T-helper 22 cell (primary cell): ENCODE measurements around the gene MON1B.
"Not testable (repeated sequence)": the region's sequence is repeated elsewhere in the genome, so short reads cannot be mapped to it uniquely, and the experiment has no call there.

Source experiments
- DNase-seq: peaks from one replicate; pipeline ENCODE4 v3.0.0-alpha.2; 2020; ENCODE audit warnings: low read depth

MON1B gene

DNA sequence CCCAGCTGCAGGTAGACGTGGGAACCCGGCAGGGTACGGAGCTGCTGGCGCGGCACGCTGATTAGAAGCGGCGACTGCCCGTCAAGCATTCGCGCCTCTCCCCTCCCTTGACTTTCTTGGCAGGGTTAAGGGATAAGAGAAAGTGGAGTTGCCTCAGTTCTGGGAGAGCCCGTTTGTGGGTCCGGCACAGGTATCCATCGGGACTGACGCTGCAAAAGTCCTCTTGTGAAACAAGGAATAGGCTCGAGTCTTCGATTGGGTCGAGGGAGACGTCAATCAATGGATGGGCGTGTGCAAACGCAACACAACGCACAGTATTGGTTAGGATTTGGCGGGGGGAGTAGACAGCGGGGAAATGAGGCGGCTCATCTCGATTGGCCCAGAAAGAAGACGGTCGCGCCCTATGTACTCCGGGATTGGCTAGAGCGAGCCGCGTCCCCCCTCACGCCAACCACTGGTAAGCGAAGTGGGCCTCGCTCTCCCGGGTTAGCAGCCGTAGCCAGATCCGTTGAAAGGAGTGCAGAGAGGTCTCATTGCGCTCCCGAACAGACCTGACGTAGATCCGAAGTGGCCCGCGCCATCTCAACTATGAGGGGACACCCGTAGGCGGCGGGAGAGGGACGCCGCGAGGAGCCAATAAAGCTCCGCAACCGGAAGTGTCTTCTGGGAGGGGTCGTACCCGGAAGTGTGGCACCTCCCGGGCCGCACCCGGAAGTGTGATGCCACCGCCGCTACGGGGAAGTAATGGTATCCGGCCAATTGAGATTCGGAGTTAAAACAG lies at the start of gene MON1B:
TSS of gene MON1B (plus strand) at position 713 of the 781 bp plus-strand sequence. CDS start 296 bp downstream, outside the sequence.
- peak; percentile 94 for DNase-seq

- DNase-seq, result no peak
Observed at GRCh38 chr16:77143364-77143763, 47.6 kb upstream of the MON1B start.

DNA sequence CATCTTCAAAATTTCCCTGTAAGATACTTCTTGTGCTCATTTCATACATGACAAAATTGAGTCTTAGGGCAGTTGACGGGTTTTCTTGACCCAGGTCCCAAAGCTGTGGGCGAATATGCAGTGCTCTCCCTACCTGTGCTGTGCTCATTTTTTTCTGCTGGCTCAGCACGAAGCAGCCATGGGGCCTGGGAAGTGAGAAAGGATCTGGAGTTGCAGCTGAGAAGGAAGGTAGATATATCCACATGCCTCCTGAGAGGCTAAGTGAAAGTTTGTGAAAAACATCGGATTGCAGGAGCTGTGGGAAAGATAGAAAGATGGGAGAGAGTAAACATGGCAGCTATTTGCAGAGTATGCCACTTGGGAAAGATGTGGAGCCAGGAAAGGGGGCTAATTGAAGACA lies 42.9 kb upstream of the MON1B start:
- DNase-seq, result no peak

- no peak for DNase-seq
Observed at GRCh38 chr16:77157346-77158058, 33.5 kb upstream of the MON1B start.

DNA sequence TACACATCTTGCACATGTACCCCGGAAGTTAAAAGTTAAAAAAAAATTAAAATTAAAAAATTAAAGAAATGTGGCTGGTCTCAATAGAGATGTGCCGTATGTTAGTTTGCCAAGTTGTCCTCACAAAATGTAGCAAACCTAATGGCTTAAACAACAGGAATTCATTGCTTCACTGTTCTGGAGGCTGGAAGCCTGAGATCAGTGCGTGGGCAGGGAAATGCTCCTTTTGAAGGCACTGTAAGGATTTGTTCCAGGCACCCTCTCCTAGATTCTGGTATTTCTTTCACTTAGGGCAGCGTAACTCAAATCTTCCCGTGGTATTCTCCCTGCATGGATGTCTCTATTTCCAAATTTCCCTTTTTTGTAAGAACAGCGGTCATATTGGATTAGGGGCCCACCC lies 32.7 kb upstream of the MON1B start:
- DNase-seq, result no peak

GRCh38 chr16:77165006-77165405 lies 26.0 kb upstream of the MON1B start:
- DNase-seq, result no peak

DNA sequence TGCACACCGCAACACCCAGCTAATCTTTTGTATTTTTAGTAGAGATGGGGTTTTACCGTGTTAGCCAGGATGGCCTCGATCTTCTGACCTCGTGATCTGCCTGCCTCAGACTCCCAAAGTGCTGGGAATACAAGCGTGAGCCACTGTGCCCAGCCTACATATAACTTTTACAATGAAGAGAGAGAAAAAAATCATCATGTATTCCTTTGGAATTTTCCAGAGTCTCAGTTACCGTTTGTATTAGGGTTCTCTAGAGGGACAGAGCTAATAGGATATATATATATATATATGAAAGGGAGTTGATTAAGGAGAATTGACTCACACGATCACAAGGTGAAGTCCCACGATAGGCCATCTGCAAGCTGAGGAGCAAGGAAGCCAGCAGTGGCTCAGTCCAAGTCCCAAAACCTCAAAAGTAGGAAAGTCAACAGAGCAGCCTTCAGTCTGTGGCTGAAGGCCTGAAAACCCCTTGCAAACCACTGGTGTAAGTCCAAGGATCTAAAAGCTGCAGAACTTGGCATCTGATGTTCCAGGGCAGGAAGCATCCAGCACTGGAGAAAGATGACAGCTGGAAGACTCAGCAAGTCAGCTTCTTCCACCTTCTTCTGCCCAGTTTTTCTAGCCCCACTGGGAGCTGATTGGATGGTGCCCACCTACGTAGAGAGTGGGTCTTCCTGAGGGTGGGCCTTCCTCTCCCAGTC lies 25.3 kb upstream of the MON1B start:
- not testable (repeated sequence) for DNase-seq

DNA sequence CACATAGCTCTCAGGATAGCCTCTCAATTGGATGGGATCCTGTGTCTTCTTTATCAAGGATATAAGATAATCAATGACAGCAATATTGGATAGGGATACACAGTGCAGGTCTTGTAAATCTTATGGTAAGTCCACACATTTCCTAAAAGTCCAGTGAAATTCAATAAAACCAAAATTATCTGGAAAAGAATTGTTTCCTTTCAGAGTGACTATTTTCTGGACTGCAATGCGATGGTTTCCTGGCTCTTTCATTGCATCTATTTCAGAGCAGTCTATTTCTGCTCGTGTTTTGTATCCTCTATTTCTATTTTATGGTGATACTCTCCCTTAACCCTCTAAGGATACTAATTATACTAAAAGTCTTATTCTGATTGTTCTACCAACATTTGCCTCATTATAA lies 24.3 kb upstream of the MON1B start:
- DNase-seq, result no peak

- DNase-seq, result no peak
Observed at GRCh38 chr16:77168901-77169300, 22.1 kb upstream of the MON1B start.

DNA sequence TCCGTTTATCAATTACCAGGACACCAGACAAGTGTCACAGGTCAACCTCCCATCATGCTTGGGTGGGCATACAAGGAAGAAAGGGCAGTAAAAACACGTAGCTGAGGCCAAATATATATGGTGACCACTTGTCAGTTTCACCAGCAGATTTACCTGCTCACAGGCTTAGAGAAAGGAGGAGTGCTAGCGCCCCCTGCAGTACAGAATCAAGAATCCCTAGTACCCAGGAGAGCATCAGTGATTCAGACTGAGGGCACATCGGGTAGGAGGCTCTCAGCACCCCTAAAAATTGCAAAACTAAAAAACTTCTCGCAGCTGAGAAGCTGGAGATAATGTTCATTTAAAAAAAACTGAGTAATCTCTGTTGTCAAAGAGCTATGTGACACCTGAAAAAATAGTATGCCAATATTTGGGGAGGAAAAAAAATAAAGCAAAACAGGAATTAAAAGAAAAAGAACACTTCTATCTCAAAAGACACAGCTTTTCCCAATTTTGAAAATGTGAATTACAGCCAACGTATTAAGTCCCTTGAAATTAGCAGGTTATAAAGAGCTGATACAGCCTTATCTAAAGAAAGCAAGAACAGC lies 21.2 kb upstream of the MON1B start:
- no peak for DNase-seq

- DNase-seq, result no peak
Observed at GRCh38 chr16:77170805-77171204, 20.2 kb upstream of the MON1B start.

GRCh38 chr16:77171745-77172635 lies 19.0 kb upstream of the MON1B start:
- no peak for DNase-seq

DNA sequence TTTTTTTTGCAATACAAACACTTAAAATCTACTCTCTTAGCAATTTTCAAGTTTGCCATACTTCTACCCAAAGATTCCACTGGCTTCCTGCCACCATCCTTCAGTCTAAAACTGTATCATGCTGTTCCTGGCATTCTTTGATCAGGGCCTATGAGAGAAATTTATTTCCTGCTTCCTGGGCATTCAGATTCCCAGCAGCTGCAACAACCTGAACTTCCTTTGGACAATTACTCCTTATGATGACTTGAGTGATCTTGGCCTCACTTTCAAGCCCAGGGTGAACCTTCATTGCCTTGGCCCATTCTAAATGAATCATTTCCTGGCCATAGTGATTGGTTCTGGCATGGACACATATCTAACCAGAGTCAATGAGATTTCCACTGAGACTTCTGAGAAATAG lies 18.0 kb upstream of the MON1B start:
- no peak for DNase-seq

- no peak for DNase-seq
Observed at GRCh38 chr16:77183137-77183536, 7.9 kb upstream of the MON1B start.

DNA sequence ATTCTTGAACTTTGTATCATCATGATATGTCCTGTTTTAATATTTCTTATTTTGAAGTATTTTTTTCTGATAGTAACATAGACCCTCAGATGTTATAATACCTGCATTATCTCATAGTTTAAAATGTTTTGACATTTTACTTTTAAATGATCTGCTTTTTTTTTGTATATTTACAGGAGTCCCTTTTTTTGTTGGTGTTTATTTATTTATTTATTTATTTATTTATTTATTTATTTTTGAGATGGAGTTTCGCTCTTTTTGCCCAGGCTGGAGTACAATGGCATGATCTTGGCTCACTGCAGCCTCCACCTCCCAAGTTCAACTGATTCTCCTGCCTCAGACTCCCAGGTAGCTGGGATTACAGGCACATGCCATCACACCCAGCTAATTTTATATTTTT lies 4.7 kb upstream of the MON1B start:
- not testable (repeated sequence) for DNase-seq

DNA sequence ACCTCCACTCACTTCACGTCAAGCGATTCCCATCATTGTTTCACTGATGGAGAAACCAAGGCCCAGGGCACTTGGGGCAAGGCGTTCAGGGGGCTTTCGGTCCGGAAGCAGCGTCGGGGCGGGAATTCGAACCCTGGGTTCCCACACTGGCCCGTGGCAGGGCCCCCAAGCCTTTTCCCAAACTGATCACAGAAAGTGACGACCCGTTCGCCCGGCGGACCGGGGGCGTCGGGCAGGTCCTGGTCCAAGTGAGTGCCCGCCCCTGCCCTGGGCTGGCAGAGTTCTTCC lies 856 bp upstream of the MON1B start:
- DNase-seq, result no peak

DNA sequence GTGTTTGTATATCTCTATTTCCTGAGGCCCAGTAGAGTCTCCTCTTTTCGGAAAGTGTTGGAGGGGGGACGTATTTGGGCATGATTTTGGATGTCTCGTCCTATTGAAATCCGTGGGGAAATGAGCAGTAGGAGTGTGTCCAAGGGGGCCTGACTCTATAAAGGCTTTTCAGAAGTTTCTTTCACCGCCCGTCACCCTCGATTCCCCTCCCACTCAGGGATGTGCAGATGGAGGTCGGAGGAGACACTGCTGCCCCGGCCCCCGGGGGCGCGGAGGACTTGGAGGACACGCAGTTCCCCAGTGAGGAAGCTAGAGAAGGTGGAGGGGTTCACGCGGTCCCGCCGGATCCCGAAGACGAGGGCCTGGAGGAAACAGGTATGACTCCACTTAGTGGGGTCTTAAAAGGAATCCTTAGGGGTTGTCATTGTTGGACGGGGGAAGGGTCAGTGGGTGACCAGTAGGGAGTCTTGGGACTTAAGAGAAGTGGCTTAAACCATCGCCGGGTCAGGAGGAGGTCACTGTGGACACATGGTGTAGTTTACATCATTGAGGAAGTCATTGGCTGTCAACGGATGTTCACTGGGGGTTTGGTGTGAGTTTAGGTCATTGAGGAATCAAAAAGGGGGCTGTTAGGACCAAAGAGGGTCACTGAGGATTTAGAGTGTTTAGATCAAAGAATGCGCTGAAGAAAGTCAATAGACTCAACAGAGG lies 424 bp downstream of the MON1B start:
- DNase-seq, result no peak

GRCh38 chr16:77193377-77193776 lies 2.4 kb downstream of the MON1B start:
- DNase-seq, result no peak

DNA sequence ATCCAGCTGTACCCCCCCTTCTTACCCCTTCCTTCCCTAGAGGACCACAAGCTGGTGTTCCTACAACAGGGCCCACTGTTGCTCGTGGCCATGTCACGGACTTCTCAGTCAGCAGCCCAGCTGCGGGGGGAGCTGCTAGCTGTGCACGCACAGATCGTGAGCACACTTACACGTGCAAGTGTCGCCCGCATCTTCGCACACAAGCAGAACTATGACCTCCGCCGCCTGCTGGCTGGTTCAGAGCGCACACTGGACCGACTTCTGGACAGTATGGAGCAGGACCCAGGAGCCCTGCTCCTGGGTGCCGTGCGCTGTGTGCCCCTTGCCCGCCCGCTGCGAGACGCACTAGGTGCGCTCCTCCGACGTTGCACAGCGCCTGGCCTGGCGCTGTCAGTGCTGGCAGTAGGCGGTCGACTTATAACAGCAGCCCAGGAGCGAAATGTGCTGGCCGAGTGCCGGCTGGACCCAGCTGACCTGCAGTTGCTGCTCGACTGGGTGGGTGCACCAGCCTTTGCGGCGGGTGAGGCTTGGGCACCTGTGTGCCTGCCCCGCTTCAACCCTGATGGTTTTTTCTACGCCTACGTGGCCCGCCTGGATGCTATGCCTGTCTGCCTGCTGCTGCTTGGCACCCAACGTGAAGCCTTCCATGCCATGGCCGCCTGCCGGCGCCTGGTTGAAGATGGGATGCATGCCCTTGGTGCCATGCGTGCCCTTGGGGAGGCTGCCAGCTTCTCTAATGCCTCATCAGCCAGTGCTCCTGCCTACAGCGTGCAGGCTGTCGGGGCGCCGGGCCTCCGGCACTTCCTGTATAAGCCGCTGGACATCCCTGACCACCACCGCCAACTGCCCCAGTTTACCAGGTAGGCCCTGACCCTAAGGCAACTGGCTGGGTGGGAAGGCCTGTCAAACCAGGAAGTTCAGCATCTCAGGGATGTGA lies 3.6 kb downstream of the MON1B start:
- DNase-seq, result no peak

DNA sequence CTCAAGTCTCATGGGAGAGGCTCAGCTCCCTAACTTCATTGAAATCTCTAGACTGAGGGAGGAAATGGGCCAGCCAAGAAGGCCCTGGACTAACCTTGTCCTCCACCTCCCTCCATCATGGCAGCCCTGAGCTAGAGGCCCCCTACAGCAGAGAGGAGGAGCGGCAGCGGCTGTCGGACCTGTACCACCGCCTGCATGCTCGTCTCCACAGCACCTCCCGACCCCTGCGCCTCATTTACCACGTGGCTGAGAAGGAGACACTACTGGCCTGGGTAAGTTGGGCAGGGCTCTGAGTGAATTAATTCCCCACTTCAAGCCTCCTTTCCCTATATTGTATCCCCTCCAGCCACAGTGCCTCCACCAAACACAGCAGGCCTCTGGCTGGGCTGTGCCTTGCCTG lies 4.4 kb downstream of the MON1B start:
- DNase-seq, result no peak
